ENCODE measurements around the gene STH. TPM values are rescaled to one million over a fixed set of nuclear protein-coding genes. Genes with fewer than 3 reads are reported as not detected.

STH gene
- total RNA-seq, 1 donor from 2014 or later: not detected

DNA sequence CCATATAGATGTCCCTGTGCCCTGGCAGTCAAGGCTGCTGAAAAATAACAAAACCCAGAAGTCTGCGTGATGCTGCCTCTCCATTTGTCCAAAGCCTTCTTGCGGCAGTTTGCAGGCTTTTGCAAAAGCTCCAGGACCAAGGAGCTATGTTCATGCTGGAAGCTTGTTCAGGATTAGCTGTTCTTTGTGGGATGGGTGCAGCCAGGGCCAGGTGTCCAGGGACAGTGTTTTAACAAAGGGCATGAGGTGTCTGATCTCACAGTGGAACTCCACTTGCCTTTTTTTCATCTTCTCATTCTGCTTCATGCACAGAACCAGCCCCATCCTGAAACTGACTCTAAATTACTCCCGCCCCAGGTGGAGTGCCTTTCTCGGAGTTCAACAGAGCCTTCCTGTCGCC is 31.7 kb upstream of the STH start:
- no peak for DNase-seq
- no peaks in the 10 kb centered on the region for H3K9me3 ChIP-seq
- no peaks in the 10 kb centered on the region for H3K36me3 ChIP-seq
- intact Hi-C loops (cut with DNase I): no loop called here
- ATAC-seq: no peak
- no peak for TF ChIP-seq CTCF (IDR thresholded peaks at IDR 0.05)
- H3K27ac ChIP-seq: no peak overlapping the region
- H3K27me3 ChIP-seq (ENCODE audit: low read depth): peaks cover 6% of the 10 kb centered on the region
- H3K4me1 ChIP-seq: no peaks in the 10 kb centered on the region
- no peak overlapping the region for H3K4me3 ChIP-seq

DNA sequence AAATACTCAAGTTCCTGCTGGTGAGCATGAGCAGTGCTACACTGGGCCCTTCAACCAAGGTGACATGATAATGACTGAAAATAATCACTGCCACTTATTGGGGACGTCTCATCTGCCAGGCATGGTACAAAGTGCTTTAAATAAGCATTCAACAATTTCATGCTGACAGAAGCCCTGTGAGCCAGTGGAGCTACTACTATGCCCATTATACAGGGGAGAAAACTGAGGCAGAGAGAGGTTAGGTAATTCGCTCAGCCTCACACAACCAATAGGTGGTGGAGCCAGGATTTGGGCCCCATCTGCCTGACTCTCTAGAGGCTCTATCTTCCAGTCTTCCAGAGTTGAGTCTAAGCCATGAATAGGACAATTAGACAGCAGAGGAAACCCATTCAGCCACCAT is 30.3 kb upstream of the STH start:
- intact Hi-C loops (cut with DNase I): no loop called here
- Histone ChIP-seq H3K4me3 (no peak overlapping the region), H3K27me3 (ENCODE audit: low read depth) (peaks cover 6% of the 10 kb centered on the region), H3K27ac (no peak overlapping the region), H3K36me3 (no peaks in the 10 kb centered on the region), H3K4me1 (no peaks in the 10 kb centered on the region), H3K9me3 (no peaks in the 10 kb centered on the region)
- DNase-seq (no peak), ATAC-seq (no peak)
- no peak for TF ChIP-seq CTCF (IDR thresholded peaks at IDR 0.05)

DNA sequence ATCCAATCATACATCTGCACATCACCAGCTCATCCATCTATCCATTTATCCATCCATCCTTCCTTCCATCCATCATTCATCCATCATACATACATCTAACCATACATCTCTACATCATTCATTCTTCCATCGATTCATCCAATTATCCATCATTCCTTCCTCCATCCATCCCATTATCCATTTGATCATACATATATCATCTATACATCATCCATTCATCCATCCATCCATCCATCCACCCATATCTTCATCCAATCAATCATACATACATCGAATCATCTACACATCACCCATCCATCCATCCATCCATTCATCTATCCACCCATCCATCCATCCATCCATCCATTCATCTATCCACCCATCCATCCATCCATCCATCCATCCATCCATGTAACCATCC is 29.3 kb upstream of the STH start:
- ATAC-seq: no peak
- Histone ChIP-seq H3K4me1 (no peaks in the 10 kb centered on the region), H3K27me3 (ENCODE audit: low read depth) (peaks cover 6% of the 10 kb centered on the region), H3K4me3 (no peak overlapping the region), H3K9me3 (no peaks in the 10 kb centered on the region), H3K27ac (no peak overlapping the region), H3K36me3 (no peaks in the 10 kb centered on the region)
- TF ChIP-seq CTCF (IDR thresholded peaks at IDR 0.05): no peak
- no peak for DNase-seq
- intact Hi-C loops (cut with DNase I): no loop called here

GRCh38 chr17:45970659-45971058 is 28.4 kb upstream of the STH start:
- no peaks in the 10 kb centered on the region for H3K4me1 ChIP-seq
- H3K9me3 ChIP-seq: no peaks in the 10 kb centered on the region
- no peak overlapping the region for H3K4me3 ChIP-seq
- H3K27ac ChIP-seq: no peak overlapping the region
- no peak for TF ChIP-seq CTCF (IDR thresholded peaks at IDR 0.05)
- ATAC-seq (no peak), DNase-seq (no peak)
- H3K36me3 ChIP-seq: no peaks in the 10 kb centered on the region
- intact Hi-C loops (cut with DNase I): no loop called here
- peaks cover 6% of the 10 kb centered on the region for H3K27me3 ChIP-seq (ENCODE audit: low read depth)

DNA sequence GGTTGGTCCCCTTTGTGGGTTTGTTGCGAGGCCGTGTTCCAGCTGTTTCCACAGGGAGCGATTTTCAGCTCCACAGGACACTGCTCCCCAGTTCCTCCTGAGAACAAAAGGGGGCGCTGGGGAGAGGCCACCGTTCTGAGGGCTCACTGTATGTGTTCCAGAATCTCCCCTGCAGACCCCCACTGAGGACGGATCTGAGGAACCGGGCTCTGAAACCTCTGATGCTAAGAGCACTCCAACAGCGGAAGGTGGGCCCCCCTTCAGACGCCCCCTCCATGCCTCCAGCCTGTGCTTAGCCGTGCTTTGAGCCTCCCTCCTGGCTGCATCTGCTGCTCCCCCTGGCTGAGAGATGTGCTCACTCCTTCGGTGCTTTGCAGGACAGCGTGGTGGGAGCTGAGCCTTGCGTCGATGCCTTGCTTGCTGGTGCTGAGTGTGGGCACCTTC is 27.3 kb upstream of the STH start:
- Histone ChIP-seq H3K4me1 (no peaks in the 10 kb centered on the region), H3K27ac (no peak overlapping the region), H3K36me3 (no peaks in the 10 kb centered on the region), H3K9me3 (no peaks in the 10 kb centered on the region), H3K4me3 (no peak overlapping the region), H3K27me3 (ENCODE audit: low read depth) (peaks cover 6% of the 10 kb centered on the region)
- DNase-seq: no peak
- no peak for TF ChIP-seq CTCF (IDR thresholded peaks at IDR 0.05)
- no peak for ATAC-seq
- intact Hi-C loops (cut with DNase I): no loop called here

DNA sequence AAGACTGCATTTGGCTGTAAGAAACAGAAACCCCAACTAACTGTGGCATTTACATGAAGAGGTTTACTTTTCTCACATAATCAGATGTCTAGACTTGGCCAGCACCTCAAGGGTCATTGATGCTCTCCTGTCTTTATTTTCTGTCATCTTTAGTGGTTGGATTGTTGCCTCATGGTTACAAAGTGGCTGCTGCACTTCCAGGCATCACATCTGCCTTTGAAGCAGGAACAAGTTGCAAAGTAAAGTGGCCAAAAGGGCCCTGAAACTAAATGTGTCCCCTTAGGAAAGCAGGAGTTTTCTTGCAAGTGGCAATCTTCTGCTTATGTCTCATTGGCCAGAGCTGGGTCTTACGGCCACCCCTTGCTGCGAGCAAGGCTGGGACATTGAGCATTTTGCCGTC is 26.5 kb upstream of the STH start:
- ATAC-seq (no peak), DNase-seq (no peak)
- Histone ChIP-seq H3K27ac (no peak overlapping the region), H3K27me3 (ENCODE audit: low read depth) (no peaks in the 10 kb centered on the region), H3K36me3 (no peaks in the 10 kb centered on the region), H3K4me3 (no peak overlapping the region), H3K9me3 (no peaks in the 10 kb centered on the region), H3K4me1 (no peaks in the 10 kb centered on the region)
- intact Hi-C loops (cut with DNase I): no loop called here
- TF ChIP-seq CTCF (IDR thresholded peaks at IDR 0.05): no peak
